A673 (cell line): ENCODE measurements around the gene ORM2.

Experiments used
- EZH2 ChIP-seq: fragments of 200-600 bp; sonication (generic); IDR thresholded peaks from 2 replicates; pipeline ENCODE4 v1.6.1; 2017; ENCODE audit warnings: borderline replicate concordance, low read depth, mild to moderate bottlenecking, mixed read lengths, antibody characterized with exemption, low read length; ENCODE audit not compliant: poor library complexity, severe bottlenecking
- TF ChIP-seq, protein P1 (sequence below): fragments of 300-800, 200-600 bp; sonication (generic); conservative IDR thresholded peaks from 2 replicates; pipeline ENCODE4 v1.5.1; 2017; ENCODE audit warnings: low read depth, mild to moderate bottlenecking, antibody characterized with exemption, low read length, moderate library complexity, mixed read lengths

DNA sequence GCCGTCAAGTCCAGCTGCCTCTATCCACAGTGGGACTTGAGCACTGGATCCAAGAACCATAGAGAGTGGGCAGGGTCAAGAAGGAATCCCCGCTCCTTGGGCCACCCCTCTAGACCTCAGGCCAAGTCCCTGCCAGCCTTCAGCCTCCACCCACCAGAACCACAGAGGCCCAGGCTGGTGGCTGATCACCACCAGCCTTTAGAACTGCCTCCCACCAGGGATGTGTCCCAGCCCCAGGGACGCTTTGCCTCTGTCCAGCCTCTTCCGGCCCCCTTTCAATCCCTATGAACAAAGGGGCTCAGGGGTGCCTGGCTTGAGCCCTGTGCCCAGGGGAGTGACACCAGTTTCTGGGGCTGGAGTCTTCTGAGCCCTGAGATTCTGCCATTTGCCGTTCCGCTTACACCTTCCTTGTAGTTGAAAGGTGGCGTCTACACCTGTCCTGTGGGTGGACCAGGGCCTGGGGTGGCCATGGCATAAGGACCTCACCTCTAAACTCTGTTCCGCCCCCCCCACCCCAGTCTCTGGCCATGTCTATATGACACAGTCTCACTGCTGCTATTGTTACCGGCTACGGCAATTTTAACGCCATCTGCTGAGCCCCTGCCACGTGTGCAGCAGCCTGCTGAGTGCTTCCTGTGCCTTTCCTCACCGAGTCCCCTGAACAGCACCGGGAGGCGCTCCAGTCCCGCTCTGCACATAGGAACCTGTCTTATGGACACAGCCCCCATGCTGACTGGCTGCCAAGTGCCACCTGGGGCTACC is 42.5 kb upstream of the ORM2 start:
- TF ChIP-seq, protein P1, sequence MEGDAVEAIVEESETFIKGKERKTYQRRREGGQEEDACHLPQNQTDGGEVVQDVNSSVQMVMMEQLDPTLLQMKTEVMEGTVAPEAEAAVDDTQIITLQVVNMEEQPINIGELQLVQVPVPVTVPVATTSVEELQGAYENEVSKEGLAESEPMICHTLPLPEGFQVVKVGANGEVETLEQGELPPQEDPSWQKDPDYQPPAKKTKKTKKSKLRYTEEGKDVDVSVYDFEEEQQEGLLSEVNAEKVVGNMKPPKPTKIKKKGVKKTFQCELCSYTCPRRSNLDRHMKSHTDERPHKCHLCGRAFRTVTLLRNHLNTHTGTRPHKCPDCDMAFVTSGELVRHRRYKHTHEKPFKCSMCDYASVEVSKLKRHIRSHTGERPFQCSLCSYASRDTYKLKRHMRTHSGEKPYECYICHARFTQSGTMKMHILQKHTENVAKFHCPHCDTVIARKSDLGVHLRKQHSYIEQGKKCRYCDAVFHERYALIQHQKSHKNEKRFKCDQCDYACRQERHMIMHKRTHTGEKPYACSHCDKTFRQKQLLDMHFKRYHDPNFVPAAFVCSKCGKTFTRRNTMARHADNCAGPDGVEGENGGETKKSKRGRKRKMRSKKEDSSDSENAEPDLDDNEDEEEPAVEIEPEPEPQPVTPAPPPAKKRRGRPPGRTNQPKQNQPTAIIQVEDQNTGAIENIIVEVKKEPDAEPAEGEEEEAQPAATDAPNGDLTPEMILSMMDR, result peak; percentile 35; the same call in 1 of the 2 replicates
- no peak for TF ChIP-seq EZH2
